Progenitor cell of endocrine pancreas (in vitro differentiated cells): Measurements from ENCODE around the gene PITPNM1. TPM values are rescaled to one million over a fixed set of nuclear protein-coding genes. Genes with fewer than 3 reads are reported as not detected.

Source experiments
- DNase-seq: peaks from one replicate; pipeline ENCODE4 v3.0.0; 2021; ENCODE audit warnings: low spot score; ENCODE audit not compliant: unreplicated experiment
- H3K27ac Mint-ChIP-seq: 2 replicates; pipeline ENCODE4 v1.8.0; 2021; ENCODE audit warnings: mild to moderate bottlenecking, moderate library complexity, mixed read lengths
- H3K27me3 Mint-ChIP-seq: 2 replicates; pipeline ENCODE4 v1.8.0; 2021; ENCODE audit warnings: mixed read lengths
- H3K36me3 Mint-ChIP-seq: 2 replicates; pipeline ENCODE4 v1.8.0; 2022; ENCODE audit warnings: mixed read lengths; ENCODE audit not compliant: insufficient read depth
- H3K4me1 Mint-ChIP-seq: 2 replicates; pipeline ENCODE4 v1.8.0; 2021; ENCODE audit warnings: low read depth, mixed read lengths
- H3K4me3 Mint-ChIP-seq: 2 replicates; pipeline ENCODE4 v1.8.0; 2021; ENCODE audit warnings: low read depth, mild to moderate bottlenecking, moderate library complexity, mixed read lengths
- H3K9me3 Mint-ChIP-seq: 2 replicates; pipeline ENCODE4 v1.8.0; 2021; ENCODE audit warnings: low read depth, mixed read lengths
- total RNA-seq: library from RNA; stranded (reverse); gene quantifications from 2 replicates; pipeline ENCODE4 v1.2.1, GENCODE V29; 2021
- TF ChIP-seq, protein P1 (sequence below): fragments of 200-600 bp; sonication (generic); IDR thresholded peaks from one replicate; pipeline ENCODE4 v1.5.0; 2021; ENCODE audit warnings: antibody characterized with exemption, mild to moderate bottlenecking; ENCODE audit not compliant: unreplicated experiment

PITPNM1 gene
- total RNA-seq, 1 donor from 2014 or later = 76.3 TPM

DNA sequence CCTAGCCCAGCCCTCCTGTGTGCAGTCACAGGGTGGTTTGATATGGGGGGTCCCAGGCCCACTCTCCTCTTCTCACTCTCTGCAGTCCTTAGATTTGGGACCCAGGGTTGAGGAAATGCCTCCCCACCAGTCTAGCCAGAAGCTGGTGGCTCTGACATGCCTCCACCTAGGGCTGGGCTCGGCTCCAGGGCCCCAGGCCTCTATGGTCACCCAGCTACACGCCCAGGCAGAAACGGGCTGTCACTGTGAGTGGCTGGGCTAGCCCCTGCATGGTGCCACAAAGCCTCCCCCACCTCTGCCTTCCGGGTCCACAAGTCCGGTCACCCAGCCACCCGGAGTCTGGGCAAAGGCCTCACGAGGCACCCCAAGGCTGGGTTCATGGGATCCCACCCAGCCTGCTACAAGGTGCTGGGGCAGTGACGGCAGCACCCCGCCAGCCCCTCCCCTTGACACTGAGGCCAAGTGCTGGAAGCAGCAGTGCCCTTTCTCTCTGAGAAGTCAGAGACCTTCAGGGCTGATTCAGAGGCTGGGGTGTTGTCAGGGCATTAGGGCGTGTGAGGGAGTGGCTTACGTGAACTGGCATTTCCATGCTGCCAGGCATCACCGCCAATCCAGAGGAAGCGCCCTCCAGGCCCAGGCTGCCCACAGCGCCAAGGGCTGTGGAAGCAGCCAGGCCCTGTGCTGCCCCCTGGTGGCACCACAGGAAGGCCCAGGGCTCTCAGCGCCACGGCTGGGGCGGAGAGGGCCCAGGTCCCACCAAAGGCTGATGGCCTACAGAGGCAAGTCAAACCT is 638 bp upstream of the PITPNM1 start:
- Mint-ChIP-seq H3K27ac (peak overlapping the region; percentile 90), H3K4me3 (peak overlapping the region; percentile 81), H3K27me3 (peaks cover 14% of the 10 kb centered on the region), H3K36me3 (peaks cover 5% of the 10 kb centered on the region), H3K9me3 (no peaks in the 10 kb centered on the region), H3K4me1 (peaks cover 25% of the 10 kb centered on the region)
- TF ChIP-seq, protein P1, sequence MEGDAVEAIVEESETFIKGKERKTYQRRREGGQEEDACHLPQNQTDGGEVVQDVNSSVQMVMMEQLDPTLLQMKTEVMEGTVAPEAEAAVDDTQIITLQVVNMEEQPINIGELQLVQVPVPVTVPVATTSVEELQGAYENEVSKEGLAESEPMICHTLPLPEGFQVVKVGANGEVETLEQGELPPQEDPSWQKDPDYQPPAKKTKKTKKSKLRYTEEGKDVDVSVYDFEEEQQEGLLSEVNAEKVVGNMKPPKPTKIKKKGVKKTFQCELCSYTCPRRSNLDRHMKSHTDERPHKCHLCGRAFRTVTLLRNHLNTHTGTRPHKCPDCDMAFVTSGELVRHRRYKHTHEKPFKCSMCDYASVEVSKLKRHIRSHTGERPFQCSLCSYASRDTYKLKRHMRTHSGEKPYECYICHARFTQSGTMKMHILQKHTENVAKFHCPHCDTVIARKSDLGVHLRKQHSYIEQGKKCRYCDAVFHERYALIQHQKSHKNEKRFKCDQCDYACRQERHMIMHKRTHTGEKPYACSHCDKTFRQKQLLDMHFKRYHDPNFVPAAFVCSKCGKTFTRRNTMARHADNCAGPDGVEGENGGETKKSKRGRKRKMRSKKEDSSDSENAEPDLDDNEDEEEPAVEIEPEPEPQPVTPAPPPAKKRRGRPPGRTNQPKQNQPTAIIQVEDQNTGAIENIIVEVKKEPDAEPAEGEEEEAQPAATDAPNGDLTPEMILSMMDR = peak; percentile 97
- DNase-seq = peak; percentile 77

DNA sequence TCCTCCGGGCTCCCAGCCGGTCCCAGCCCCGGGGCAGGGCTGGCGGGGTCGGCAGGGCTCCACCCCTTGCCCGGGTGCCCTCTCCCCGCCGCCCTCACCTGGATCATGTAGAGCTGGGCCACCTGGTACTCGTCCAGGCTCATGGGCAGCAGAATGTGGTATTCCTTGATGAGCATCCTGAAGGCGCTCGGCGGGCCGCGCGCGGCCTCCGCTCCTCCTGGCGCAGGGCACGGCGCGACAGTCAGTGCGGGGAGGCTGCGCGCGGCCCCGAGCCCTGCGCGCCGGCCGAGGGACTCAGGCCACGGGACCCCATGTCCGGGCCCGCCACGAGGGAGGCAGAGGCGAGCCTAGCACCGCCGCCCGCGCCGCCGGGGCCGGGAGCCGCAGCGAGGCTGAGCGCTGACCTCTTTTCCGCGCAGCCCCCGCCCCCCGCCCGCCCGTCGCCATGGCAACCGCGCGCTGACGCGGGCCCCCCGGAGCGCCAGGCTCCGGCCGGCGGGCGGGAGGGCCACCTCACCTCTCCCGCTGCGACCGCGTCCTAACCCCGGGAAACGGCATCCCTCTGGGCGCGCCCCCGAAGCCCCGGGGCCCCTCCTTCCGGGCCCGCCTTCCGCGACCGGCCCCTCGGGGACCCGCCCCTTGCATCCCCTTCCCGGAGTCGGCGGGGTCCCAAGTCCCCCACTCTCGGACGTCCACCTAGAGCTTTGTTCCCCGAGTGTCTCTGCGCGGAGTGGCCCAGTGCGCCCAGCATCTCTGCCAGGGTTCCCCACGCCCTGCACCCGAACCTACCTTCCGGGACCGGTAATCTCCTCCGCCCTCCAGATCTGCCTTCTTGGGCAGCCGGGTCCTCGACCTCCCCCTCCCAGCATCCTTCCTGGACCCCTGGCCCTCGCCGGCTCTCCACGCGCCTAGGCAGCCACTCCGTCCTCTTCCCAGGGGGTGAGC is 886 bp downstream of the PITPNM1 start:
- Mint-ChIP-seq H3K4me1 (peaks cover 25% of the 10 kb centered on the region), H3K36me3 (peaks cover 11% of the 10 kb centered on the region), H3K27me3 (peaks cover 5% of the 10 kb centered on the region), H3K4me3 (peak overlapping the region; percentile 80), H3K27ac (peak overlapping the region; percentile 89), H3K9me3 (no peaks in the 10 kb centered on the region)
- peak; percentile 44 for DNase-seq
- TF ChIP-seq, protein P1 = no peak

DNA sequence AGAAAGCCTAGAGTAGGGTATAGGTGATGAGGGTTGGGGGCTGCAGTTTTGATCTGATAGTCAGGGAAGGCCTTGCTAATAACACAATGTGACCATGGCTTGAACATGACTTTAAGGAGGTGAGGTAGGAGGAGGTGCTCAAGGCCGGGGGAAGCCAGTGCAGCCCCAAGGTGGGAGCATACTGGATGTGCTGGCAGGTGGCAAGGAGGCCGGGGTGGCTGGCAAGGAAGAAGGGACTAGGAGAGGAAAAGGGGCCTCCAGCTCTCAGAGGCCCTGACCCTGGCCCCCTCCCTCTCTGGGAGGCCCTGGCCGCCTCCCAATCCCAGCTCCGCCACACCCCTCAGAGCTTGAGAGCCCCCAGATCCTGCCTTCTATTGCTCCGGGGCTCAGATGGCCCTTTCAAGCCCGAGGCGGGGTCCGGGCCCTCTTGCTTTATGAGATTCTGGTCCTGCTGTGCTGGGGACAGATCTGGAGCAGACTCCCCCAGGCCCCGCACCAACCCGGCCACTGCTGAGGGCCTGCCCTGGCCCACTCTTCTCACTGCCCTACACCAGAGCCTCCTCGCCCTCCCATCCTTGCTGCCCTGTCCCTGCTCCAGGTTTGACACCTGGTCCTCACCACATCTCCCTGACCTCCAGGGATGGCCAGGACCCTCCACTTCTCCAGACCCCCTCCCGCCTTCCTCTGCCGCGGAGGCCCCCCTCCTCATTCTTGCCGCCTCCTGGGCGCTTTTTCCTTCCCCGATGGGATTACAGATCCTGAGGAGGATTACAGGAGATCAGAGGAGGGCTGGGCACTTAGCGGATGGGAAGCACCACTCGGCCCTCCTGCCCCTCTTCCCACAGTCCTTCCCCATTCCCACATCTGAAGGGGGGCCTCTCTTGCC is 1.8 kb downstream of the PITPNM1 start:
- no peaks in the 10 kb centered on the region for H3K9me3 Mint-ChIP-seq
- DNase-seq = no peak
- peaks cover 5% of the 10 kb centered on the region for H3K27me3 Mint-ChIP-seq
- no peak overlapping the region for H3K27ac Mint-ChIP-seq
- TF ChIP-seq, protein P1 = no peak
- H3K36me3 Mint-ChIP-seq = peaks cover 11% of the 10 kb centered on the region
- H3K4me1 Mint-ChIP-seq = peaks cover 19% of the 10 kb centered on the region
- H3K4me3 Mint-ChIP-seq = peak overlapping the region; percentile 67

DNA sequence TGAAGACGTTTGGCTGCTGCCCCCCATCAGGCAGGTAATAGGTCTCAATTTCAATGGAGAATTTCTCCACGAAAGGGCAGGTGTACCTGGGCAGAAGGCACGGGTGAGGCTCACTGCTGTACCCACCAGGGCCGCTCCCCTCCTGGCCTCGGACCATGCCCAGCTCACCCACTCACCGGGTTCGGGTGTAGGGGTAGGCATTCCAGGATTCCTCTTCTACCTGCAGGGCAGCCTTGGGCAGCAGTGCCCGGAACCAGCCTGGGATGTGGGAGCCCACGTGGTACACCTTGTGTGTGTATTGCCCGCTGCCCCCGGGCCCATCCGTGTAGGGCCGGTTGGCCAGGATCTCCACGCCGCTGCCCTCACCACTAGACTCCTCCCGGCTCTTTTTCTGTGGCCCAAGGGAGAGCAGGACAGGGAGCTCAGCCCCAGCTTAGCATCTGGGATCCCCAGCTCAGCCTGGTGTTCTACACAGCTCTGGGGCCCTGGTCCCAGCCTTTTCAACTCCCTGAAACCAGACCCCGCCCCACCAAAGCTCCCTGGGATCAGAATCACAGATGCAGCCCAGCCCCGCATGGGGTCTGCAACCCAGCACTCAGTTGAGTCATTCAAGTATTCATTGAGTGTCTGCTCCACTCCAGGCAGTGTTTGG is 2.7 kb downstream of the PITPNM1 start:
- Mint-ChIP-seq H3K4me3 (peak overlapping the region; percentile 67), H3K9me3 (no peaks in the 10 kb centered on the region), H3K27me3 (peaks cover 5% of the 10 kb centered on the region), H3K36me3 (peaks cover 11% of the 10 kb centered on the region), H3K27ac (no peak overlapping the region), H3K4me1 (peaks cover 19% of the 10 kb centered on the region)
- DNase-seq = no peak
- TF ChIP-seq, protein P1 = no peak
